CD4-positive, alpha-beta T cell treated with Interleukin-4 for 4 hours (primary cell): ENCODE data around the gene TNFAIP8L3.

ENCODE experiments used
- DNase-seq: peaks from one replicate; pipeline ENCODE4 v3.0.0-alpha.2; 2020

The TNFAIP8L3 gene

GRCh38 chr15:51089041-51089440 is 5.7 kb downstream of the TNFAIP8L3 start:
- DNase-seq: no peak

- DNase-seq: no peak
These were observed 6.1 kb downstream of the TNFAIP8L3 start for GRCh38 chr15:51088585-51088984.

GRCh38 chr15:51087513-51087912 is 7.2 kb downstream of the TNFAIP8L3 start:
- no peak for DNase-seq

GRCh38 chr15:51086409-51086808 is 8.3 kb downstream of the TNFAIP8L3 start:
- no peak for DNase-seq

GRCh38 chr15:51085764-51086163 is 8.9 kb downstream of the TNFAIP8L3 start:
- DNase-seq: no peak

GRCh38 chr15:51083641-51084166 is 11.0 kb downstream of the TNFAIP8L3 start:
- DNase-seq: no peak

GRCh38 chr15:51082246-51082645 is 12.5 kb downstream of the TNFAIP8L3 start:
- no peak for DNase-seq

DNA sequence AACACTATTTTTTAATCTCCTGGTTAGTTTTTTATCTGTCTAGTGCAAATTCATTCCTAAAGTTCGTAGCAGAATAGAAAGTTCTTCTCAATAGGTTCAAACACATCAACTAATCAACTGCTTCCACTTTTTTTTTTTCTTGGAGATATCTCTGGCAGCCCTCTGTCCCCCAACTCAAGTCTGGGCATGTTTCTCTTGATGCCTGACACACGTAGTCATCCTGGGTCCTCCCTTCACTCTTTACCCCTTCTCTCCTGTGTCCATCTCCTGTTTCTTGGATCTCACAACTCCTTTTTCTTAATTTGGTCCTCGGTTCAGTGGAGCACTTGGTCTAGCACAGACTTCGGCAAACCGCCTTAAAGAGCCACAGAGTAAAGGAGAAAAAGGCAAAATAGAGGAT is 14.4 kb downstream of the TNFAIP8L3 start:
- DNase-seq: no peak

- no peak for DNase-seq
These were observed 15.5 kb downstream of the TNFAIP8L3 start for GRCh38 chr15:51079226-51079625.

DNA sequence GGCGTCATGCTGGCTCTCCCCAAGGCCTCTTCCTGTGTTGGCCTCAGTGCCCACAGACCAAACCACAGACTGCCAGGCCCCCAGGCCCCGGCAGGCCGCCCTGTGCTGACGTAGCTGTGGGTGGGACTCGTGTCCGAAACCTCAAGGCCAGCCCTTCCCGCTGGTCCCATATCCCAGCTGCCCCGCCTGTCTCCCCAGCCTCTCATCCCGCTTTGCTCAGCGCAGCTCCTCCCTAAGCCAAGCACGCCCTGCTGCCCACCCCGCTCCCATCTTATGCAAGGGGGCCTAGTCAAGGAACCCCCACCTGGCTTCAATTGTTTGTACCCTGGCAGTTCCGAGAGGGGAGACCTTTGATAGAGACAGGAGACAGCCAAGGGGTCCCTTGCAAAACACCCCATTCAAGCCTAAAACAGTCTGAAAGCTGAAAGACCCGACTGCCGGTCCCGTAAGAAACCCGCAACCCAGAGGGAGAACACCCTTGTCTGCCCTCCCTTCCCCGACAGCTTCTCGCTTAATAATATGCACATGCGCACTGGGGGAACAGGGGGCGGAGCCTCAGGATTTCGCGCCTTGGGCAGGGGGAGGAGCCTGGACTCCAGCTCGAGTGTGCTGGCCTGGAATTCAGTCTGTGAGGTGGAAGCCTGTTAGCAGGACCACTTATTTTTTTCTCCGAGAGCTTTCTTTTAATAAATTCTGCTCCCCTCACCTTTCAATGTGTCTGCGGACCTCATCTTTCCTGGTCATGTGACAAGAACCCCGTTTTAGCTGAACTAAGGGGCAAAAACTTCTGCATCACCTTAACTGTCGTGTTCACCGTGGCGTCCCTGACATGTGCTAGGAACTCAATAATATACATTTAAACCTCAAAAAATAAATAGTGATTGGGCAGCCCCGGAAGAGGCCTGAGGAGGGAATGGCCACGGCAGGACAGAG is 17.2 kb downstream of the TNFAIP8L3 start:
- DNase-seq: peak; percentile 36

GRCh38 chr15:51076524-51077220 is 18.0 kb downstream of the TNFAIP8L3 start:
- no peak for DNase-seq

DNA sequence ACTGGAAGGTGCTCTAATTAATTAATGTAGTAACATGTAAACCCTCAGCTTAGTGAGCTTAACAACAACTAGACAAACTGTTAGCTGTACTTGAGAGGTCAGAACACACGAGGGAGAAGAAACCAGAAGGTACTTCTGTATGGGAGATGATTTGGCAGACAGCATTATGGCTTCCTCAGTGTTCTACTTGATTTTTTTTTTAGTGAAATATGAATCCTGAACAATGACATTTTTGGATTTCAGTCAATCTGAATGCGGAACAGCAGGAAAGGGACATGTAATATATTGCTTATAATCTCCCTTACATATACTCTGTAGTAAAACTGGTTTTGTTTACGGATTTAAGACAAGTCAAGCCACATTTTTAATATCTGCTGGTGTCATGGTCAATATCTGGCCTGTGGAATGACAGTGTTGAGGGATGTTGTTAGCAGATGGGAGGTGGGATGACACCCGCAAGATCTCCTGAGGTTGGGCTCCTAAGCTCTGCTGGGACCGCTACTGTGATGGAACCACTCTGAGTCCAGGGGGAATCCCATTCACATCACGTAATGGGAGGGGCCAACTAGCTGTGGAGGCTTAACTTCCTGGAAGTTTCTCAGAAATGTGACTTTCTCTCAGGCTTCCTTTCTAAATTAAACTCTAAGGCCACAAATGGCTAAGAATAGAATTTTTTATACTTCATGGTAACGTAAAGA is 18.7 kb downstream of the TNFAIP8L3 start:
- DNase-seq: no peak

- DNase-seq: no peak
These were observed 19.3 kb downstream of the TNFAIP8L3 start for GRCh38 chr15:51075364-51075763.

- DNase-seq: no peak
These were observed 19.8 kb downstream of the TNFAIP8L3 start for GRCh38 chr15:51074926-51075325.

- no peak for DNase-seq
These were observed 23.1 kb downstream of the TNFAIP8L3 start for GRCh38 chr15:51071578-51071977.

GRCh38 chr15:51069983-51070382 is 24.7 kb downstream of the TNFAIP8L3 start:
- no peak for DNase-seq

DNA sequence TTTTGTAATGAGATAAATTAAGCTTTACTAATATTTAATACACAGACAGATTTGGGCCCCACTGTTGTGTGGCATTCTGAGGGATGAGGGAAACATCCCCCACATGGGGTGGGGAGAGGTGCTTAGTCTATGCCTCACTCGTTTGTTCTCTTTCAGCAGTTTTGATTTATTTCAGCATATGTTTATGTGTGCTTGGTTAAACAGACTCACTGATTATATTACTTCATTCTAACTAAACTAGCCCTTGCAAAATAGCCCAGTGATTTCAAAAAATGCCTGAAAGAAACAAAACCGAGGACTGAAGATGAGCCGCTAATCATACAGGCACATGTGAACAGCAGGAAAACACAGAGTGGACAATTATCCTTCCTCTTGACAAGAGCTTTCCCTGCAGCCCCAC is 27.2 kb downstream of the TNFAIP8L3 start:
- DNase-seq: no peak

DNA sequence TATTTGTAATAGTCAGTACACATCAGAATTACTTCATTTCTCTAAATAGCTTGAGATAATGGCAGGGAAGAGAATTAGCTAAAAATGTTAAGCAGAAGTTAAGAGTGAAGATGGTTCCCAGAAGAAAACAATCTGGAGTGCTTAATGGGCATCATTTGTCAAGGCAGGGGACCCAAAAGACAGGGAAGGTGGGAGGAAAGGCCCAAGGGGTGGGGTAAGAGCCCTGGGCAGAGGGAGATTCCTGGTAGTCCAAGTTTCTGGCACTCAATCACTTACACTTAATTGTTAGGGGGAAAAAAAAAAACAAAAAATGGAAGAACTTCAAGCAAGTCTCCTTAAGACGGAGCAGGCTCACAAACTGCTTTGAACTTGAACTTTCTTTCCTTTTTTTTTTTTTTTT is 28.9 kb downstream of the TNFAIP8L3 start:
- DNase-seq: no peak

DNA sequence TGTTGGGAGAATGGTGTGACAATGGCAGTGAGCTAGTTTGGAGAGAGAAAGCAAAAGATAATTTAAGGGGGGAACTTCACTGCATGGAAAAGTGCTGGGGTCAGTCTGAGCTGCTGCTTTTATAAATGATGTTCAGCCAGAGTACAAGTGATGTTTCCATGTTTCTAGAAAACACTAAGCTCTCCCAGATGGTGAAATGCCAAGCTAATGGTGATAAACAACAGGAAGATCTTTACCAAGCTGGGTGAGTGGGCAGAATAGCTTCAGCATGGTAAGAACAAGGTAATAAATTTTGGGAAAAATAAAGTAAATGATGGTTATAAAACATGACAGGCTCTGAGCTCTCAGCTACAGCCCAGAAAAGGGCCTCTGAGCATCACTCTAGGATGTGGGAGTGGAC is 29.4 kb downstream of the TNFAIP8L3 start:
- DNase-seq: no peak

- DNase-seq: no peak
These were observed 32.0 kb downstream of the TNFAIP8L3 start for GRCh38 chr15:51062736-51063135.

DNA sequence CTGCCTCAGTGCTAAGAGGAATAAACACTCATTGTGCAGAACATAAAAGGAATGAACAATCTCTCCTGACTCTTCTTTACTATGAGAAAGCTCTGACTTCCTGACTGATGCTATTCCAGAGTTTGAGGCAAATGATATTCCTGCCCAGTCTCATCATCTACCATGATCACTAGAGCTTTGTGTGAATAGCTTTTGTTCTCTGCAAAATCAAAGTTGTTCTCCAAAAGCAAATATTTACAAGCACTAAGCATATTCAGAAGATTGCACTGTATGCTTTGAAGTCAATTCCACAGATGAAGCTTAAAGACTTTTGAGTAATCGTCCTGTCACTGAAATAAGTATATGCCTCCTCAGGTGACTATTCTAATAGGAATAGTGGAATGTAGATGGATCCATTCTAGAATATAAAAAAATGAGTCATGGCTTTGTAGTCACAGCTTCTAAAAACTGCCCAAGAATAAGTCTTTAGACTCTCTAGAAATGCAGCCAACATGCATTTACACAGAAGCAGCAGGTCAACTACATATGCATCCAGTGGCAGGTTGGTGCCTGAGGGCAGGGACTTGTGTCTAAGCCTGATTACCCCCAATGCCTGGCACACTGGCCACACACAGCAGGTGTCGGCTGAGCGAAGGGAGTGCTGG is 34.6 kb downstream of the TNFAIP8L3 start:
- no peak for DNase-seq

DNA sequence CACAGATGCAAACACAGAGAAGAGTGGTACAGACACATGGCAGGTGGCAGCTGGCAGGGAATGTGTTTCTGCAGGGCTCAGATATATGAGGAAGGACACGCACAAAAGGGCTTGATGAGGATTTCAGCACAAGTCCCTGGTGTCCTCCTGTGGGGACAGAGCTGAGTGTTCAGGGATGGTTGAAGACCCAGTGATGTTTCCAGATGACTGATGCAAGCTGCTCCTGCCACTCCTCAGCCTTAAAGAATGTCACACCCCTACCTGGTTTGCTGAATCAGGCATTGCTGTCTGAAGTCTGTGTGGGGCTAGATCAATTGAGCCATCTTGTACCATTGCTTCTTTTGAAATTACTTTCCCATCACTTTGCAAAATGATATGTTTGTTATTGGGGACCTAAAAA is 40.2 kb downstream of the TNFAIP8L3 start:
- no peak for DNase-seq

- DNase-seq: no peak
These were observed 41.1 kb downstream of the TNFAIP8L3 start for GRCh38 chr15:51053571-51053970.
